Uterus (tissue), 4 donors: ENCODE data around the gene SERPINI2. TPM values are rescaled to one million over a fixed set of nuclear protein-coding genes. Genes with fewer than 3 reads are reported as not detected.

Experiments
- DNase-seq, 2 donors: peaks; one replicate each; pipeline ENCODE4 v3.0.0-alpha.2; 2019 to 2020
- H3K27ac ChIP-seq, 2 donors: fragments of 200-600 bp; sonication (generic); 1 replicate in 1 of 2; 2 replicates in 1 of 2; pipeline ENCODE4 v1.5.1; 2016 to 2018
- H3K27me3 ChIP-seq, 2 donors: fragments of 200-600 bp; sonication (generic); one replicate each; pipeline ENCODE4 v1.5.1; 2018 to 2019; ENCODE audit warnings: control low read depth in 1 of 2
- H3K36me3 ChIP-seq, 2 donors: fragments of 200-600 bp; sonication (generic); one replicate each; pipeline ENCODE4 v1.5.1; 2019; ENCODE audit warnings: control low read depth in 1 of 2
- H3K4me1 ChIP-seq, 2 donors: fragments of 200-600 bp; sonication (generic); one replicate each; pipeline ENCODE4 v1.5.1; 2018 to 2019; ENCODE audit warnings: control low read depth in 1 of 2
- H3K4me3 ChIP-seq, 2 donors: fragments of 200-600 bp; sonication (generic); 1 replicate in 1 of 2; 2 replicates in 1 of 2; pipeline ENCODE4 v1.5.1; 2018 to 2019; ENCODE audit warnings: mild to moderate bottlenecking in 1 of 2
- H3K9me3 ChIP-seq, 2 donors: fragments of 200-600 bp; sonication (generic); one replicate each; pipeline ENCODE4 v1.5.1; 2019; ENCODE audit warnings: control low read depth in 1 of 2
- POLR2A ChIP-seq, 2 donors: fragments of 450-650 bp; IDR thresholded peaks; one replicate each; pipeline ENCODE4 v1.6.1; 2016; ENCODE audit warnings: antibody characterized with exemption in 2 of 2, mild to moderate bottlenecking in 1 of 2, moderate library complexity in 1 of 2
- intact Hi-C: fragments of 100-400 bp; cut with DNase I; formaldehyde crosslinking; loops from one replicate; pipeline ENCODE4 v1.15.1; 2023; ENCODE audit warnings: low total_unique reads
- total RNA-seq, 4 donors: library from RNA; depleted of rRNA in 3 of 4; stranded (reverse); fragments of >200 nt in 3 of 4; gene quantifications; one replicate each; pipeline versions ENCODE4 v1.1.0 to v1.2.4, GENCODE V29; 2014 to 2023
- TF ChIP-seq, protein P1 (sequence below), 4 experiments: fragments of 200-600 bp in 2 of 4; fragments of 450-650 bp in 2 of 4; sonication (generic) in 2 of 4; IDR thresholded peaks; one replicate each; pipeline ENCODE4 v1.5.1; 2016 to 2019; ENCODE audit warnings: antibody characterized with exemption in 4 of 4, mild to moderate bottlenecking in 2 of 4, moderate library complexity in 1 of 4
- donor health status: DM: yes; HTN: yes; CAD: no.

SERPINI2 gene
- total RNA-seq, 4 donors from 2014 or later, result 1.4 TPM; not detected in 3

DNA sequence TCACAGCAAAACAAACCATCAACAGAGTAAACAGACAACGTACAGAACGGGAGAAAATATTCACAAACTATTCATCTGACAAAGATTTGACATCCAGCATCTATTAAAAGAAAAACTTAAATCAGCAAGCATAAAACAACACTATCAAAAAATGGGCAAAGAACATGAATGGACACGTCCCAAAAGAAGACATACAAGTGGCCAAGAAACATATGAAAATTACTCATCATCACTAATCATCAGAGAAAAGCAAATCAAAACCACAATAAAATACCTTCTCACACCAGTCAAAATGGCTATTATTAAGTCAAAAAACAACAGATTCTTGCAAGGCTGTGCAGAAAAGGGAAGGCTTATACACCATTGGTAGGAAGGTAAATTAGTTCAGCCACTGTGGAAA is 13.7 kb upstream of the SERPINI2 start:
- intact Hi-C loops, result no loop called here
- no peaks in the 10 kb centered on the region for H3K36me3 ChIP-seq
- no peak overlapping the region for H3K27ac ChIP-seq
- no peak overlapping the region for H3K4me3 ChIP-seq
- no peak for DNase-seq
- no peaks in the 10 kb centered on the region for H3K9me3 ChIP-seq
- TF ChIP-seq POLR2A (IDR thresholded peaks at IDR 0.05), result no peak
- TF ChIP-seq, protein P1, sequence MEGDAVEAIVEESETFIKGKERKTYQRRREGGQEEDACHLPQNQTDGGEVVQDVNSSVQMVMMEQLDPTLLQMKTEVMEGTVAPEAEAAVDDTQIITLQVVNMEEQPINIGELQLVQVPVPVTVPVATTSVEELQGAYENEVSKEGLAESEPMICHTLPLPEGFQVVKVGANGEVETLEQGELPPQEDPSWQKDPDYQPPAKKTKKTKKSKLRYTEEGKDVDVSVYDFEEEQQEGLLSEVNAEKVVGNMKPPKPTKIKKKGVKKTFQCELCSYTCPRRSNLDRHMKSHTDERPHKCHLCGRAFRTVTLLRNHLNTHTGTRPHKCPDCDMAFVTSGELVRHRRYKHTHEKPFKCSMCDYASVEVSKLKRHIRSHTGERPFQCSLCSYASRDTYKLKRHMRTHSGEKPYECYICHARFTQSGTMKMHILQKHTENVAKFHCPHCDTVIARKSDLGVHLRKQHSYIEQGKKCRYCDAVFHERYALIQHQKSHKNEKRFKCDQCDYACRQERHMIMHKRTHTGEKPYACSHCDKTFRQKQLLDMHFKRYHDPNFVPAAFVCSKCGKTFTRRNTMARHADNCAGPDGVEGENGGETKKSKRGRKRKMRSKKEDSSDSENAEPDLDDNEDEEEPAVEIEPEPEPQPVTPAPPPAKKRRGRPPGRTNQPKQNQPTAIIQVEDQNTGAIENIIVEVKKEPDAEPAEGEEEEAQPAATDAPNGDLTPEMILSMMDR (IDR thresholded peaks at IDR 0.05), result no peak
- no peaks in the 10 kb centered on the region for H3K27me3 ChIP-seq
- H3K4me1 ChIP-seq, result no peaks in the 10 kb centered on the region

DNA sequence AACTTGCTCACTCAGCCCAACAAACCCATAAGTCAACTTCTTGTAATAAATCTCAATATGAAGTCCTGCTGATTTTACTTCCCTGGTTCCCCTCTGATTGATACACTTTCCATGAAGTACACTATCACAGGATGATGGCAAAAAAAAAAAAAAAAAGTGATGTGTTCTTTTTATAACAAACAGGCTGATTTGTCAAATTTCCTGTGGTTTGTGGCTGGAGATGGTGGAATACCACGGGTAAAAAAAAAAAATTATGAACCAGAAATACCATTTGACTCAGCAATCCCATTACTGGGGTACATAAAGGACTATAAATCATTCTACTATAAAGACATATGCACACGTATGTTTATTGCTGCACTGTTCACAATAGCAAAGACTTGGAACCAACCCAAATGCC is 10.7 kb upstream of the SERPINI2 start:
- no peaks in the 10 kb centered on the region for H3K27me3 ChIP-seq
- no peaks in the 10 kb centered on the region for H3K9me3 ChIP-seq
- no peaks in the 10 kb centered on the region for H3K4me1 ChIP-seq
- H3K36me3 ChIP-seq, result no peaks in the 10 kb centered on the region
- no peak overlapping the region for H3K4me3 ChIP-seq
- intact Hi-C loops, result no loop called here
- DNase-seq, result no peak
- no peak overlapping the region for H3K27ac ChIP-seq
- no peak for TF ChIP-seq POLR2A (IDR thresholded peaks at IDR 0.05)
- TF ChIP-seq, protein P1 (IDR thresholded peaks at IDR 0.05), result no peak

DNA sequence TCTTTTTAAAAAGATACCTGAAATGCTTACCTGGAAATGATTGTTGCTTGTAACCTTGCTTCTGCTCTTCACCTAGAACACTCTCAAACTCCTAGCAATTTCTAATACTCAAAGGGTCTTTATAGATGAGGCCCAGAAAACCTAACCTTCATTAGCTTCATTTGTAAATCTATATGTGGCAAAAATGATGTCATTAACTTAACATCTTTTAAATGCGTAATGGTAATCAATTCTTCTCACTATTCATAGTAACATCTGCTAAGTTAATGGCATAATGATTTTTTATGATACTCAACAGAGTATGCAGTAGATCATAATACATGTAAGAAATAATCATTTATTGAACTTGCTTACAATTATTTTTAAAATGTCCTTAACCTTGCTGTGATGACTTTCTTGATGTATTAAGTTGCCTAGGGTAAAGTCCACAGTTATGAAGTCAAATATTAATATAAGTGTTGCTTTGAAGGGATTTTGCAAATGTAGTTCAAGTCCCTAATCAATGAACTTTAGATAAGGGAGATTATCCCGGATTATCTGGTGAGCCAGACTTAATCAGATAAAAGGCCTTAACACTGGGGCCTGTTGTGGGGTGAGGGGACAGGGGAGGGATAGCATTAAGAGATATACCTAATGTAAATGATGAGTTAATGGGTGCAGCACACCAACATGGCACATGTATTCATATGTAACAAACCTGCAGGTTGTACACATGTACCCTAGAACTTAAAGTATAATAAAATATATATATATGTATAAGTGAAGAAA is 10.1 kb upstream of the SERPINI2 start:
- Histone ChIP-seq H3K4me3 (no peak overlapping the region), H3K27ac (no peak overlapping the region), H3K4me1 (no peaks in the 10 kb centered on the region), H3K36me3 (no peaks in the 10 kb centered on the region), H3K27me3 (no peaks in the 10 kb centered on the region), H3K9me3 (no peaks in the 10 kb centered on the region)
- intact Hi-C loops, result no loop called here
- no peak for DNase-seq
- no peak for TF ChIP-seq POLR2A (IDR thresholded peaks at IDR 0.05)
- TF ChIP-seq, protein P1 (IDR thresholded peaks at IDR 0.05), result no peak

DNA sequence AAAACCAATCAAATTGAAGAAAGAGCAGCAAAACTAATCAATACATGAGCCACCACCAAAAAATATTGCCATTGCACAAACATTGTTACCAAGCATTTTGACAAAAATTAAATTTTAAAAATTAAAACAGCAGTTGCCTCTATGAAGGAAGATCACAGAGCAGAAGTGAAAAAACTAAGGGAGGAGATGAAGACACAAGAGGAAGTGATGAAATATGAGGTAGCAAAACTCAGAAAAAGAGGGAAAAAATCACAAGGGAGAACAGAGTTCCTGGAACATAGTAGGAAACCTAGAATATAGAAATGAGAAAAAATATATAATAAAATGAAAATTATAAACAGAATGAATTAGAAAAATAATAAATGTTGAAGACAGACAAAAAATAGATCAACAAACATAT is 7.3 kb upstream of the SERPINI2 start:
- intact Hi-C loops, result no loop called here
- no peaks in the 10 kb centered on the region for H3K36me3 ChIP-seq
- no peaks in the 10 kb centered on the region for H3K27me3 ChIP-seq
- no peak for DNase-seq
- no peak overlapping the region for H3K27ac ChIP-seq
- H3K9me3 ChIP-seq, result no peaks in the 10 kb centered on the region
- H3K4me1 ChIP-seq, result no peaks in the 10 kb centered on the region
- no peak overlapping the region for H3K4me3 ChIP-seq
- TF ChIP-seq, protein P1 (IDR thresholded peaks at IDR 0.05), result no peak

DNA sequence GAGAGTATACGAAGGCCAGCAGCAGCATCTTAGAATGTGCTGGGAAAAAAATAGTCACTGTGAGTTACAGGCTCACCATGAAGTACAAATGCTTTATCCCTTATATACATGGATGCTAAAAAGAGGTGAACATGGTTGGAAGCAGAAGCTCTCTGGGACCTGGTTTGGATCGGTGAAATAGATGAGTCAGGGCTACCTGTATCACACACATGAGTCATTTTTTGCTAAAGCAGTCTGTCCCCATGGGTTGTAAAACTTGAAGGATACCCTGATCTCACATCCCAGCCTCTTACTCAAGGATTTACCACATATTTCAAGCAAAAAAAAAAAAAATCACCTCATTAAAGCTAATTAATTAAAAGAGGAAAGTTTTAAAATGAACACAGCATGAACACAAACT is 6.9 kb upstream of the SERPINI2 start:
- DNase-seq, result no peak
- H3K27ac ChIP-seq, result no peak overlapping the region
- H3K36me3 ChIP-seq, result no peaks in the 10 kb centered on the region
- no peaks in the 10 kb centered on the region for H3K9me3 ChIP-seq
- H3K27me3 ChIP-seq, result no peaks in the 10 kb centered on the region
- no peak overlapping the region for H3K4me3 ChIP-seq
- intact Hi-C loops, result no loop called here
- no peaks in the 10 kb centered on the region for H3K4me1 ChIP-seq
- no peak for TF ChIP-seq POLR2A (IDR thresholded peaks at IDR 0.05)
- TF ChIP-seq, protein P1 (IDR thresholded peaks at IDR 0.05), result no peak
